PC-9 (cell line): ENCODE results near the gene DLGAP1.

Experiments used
- EZH2 ChIP-seq: fragments of 200-600 bp; sonication (generic); IDR thresholded peaks from 2 replicates; pipeline ENCODE4 v1.8.0; 2017; ENCODE audit warnings: antibody characterized with exemption, low read depth
- TF ChIP-seq, protein P1 (sequence below): fragments of 200-600 bp; sonication (generic); conservative IDR thresholded peaks from 2 replicates; pipeline ENCODE4 v1.6.1; 2017; ENCODE audit warnings: mixed run types, antibody characterized with exemption, mild to moderate bottlenecking, moderate library complexity

DNA sequence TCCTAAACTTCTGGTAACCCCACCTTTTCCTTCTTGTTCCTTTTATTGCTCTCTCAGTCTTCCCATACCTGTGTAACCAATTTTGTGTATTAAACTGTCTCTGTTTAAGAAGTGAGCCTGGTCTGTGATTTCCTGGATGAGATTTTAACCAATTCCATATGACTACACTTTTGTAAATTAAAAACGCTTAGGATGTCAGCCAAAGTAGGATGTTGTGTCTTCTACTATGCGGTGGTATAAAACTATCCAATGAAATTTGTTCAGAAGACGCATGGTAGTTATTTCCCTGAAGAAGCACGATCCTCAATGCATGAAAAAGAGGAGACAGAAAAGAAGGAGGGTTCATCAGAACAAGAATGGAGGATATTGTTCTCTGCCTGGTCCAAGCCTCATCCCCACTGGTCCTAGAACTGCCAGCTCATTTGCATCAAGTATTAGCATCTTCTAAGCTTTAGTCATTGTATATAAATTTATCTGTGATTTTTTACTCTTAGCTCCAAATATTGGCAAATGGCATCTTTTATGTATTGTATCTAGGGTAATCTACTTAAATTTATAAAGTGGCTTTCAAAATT, 877.7 kb downstream of the DLGAP1 start:
- TF ChIP-seq, protein P1, sequence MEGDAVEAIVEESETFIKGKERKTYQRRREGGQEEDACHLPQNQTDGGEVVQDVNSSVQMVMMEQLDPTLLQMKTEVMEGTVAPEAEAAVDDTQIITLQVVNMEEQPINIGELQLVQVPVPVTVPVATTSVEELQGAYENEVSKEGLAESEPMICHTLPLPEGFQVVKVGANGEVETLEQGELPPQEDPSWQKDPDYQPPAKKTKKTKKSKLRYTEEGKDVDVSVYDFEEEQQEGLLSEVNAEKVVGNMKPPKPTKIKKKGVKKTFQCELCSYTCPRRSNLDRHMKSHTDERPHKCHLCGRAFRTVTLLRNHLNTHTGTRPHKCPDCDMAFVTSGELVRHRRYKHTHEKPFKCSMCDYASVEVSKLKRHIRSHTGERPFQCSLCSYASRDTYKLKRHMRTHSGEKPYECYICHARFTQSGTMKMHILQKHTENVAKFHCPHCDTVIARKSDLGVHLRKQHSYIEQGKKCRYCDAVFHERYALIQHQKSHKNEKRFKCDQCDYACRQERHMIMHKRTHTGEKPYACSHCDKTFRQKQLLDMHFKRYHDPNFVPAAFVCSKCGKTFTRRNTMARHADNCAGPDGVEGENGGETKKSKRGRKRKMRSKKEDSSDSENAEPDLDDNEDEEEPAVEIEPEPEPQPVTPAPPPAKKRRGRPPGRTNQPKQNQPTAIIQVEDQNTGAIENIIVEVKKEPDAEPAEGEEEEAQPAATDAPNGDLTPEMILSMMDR = no peak
- no peak for TF ChIP-seq EZH2
